ENCODE results near the gene ARID3A. TPM values are rescaled to one million over a fixed set of nuclear protein-coding genes. Genes with fewer than 3 reads are reported as not detected.
A peak's percentile ranks its signal among the peaks of the same experiment; 100 is the strongest.

The ARID3A gene
- total and polyA plus RNA-seq, 2 of the 4 experiments (the other 2 are of a cell fraction) = 16.0 to 23.1 TPM

GRCh38 chr19:1017906-1018305 is 92.1 kb downstream of the ARID3A start:
- intact Hi-C loops (cut with micrococcal nuclease) = no loop called here
- H3K56ac ChIP-seq (ENCODE audit: extremely low read depth, insufficient read depth, low read length) = no peak overlapping the region
- dilution Hi-C loops (cut with HindIII; ENCODE audit: low sequenced_read_pairs, unreplicated experiment) = no loop called here
- no peaks in the 10 kb centered on the region for H3K27me3 ChIP-seq (ENCODE audit: control insufficient read depth, insufficient read depth, low read length)
- no peak for ATAC-seq (ENCODE audit: low read depth)
- H2BK5ac ChIP-seq (ENCODE audit: low read depth, low read length, poor library complexity, severe bottlenecking) = no peak overlapping the region
- H3K9me3 ChIP-seq (ENCODE audit: control insufficient read depth, insufficient read depth, low read length) = no peaks in the 10 kb centered on the region
- no peak overlapping the region for H4K91ac ChIP-seq (ENCODE audit: insufficient read depth, low read depth, low read length)
- H3K4ac ChIP-seq (ENCODE audit: low read depth, low read length) = no peak overlapping the region
- no peak overlapping the region for H3K18ac ChIP-seq (ENCODE audit: low read depth, low read length)
- peaks cover 9% of the 10 kb centered on the region; the same call in 1 of the 2 replicates for H3K9me1 ChIP-seq (ENCODE audit: insufficient read depth, low read length)
- H2AFZ ChIP-seq (replicated peaks; ENCODE audit: low read length, poor library complexity) = no peak overlapping the region
- no peak for TF ChIP-seq MAFK (IDR thresholded peaks at IDR 0.05; ENCODE audit: low read depth, low read length)
- TF ChIP-seq, protein P1, sequence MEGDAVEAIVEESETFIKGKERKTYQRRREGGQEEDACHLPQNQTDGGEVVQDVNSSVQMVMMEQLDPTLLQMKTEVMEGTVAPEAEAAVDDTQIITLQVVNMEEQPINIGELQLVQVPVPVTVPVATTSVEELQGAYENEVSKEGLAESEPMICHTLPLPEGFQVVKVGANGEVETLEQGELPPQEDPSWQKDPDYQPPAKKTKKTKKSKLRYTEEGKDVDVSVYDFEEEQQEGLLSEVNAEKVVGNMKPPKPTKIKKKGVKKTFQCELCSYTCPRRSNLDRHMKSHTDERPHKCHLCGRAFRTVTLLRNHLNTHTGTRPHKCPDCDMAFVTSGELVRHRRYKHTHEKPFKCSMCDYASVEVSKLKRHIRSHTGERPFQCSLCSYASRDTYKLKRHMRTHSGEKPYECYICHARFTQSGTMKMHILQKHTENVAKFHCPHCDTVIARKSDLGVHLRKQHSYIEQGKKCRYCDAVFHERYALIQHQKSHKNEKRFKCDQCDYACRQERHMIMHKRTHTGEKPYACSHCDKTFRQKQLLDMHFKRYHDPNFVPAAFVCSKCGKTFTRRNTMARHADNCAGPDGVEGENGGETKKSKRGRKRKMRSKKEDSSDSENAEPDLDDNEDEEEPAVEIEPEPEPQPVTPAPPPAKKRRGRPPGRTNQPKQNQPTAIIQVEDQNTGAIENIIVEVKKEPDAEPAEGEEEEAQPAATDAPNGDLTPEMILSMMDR (conservative IDR thresholded peaks at IDR 0.05; ENCODE audit: low read depth, low read length) = no peak
- TF ChIP-seq SMC3 (IDR thresholded peaks at IDR 0.05; ENCODE audit: low read depth, low read length) = no peak
- no peak for TF ChIP-seq CHD1 (IDR thresholded peaks at IDR 0.05; ENCODE audit: low read depth, low read length)
- H3K9ac ChIP-seq (ENCODE audit: low read depth, low read length) = 0 out of 2 replicates have a peak overlapping the region, but pooled peaks have one; percentile 7
- no peak overlapping the region for H3K4me3 ChIP-seq (ENCODE audit: insufficient read depth, low read depth, low read length)
- no peak for DNase-seq
- H3K79me1 ChIP-seq (ENCODE audit: low read depth in 1 of 2, low read length in 2 of 2) = peaks cover 0 to 60% of the 10 kb centered on the region in 2 experiments; a peak in 2 of 4 replicates
- BruUV-seq (replicated peaks) = no TSS peak
- WGBS, 2 experiments (ENCODE audit: extremely low coverage in 2 of 2, insufficient read length in 1 of 2) = 97% methylated on average over 6 of the region's 9 CpGs; no CpG with 5 or more reads in 1 of the 2 experiments
- no peak overlapping the region for H2BK20ac ChIP-seq (ENCODE audit: low read depth, low read length)
- no peak overlapping the region for H2AK5ac ChIP-seq (ENCODE audit: low read depth, low read length)
- peaks cover 80% of the 10 kb centered on the region for H4K20me1 ChIP-seq (ENCODE audit: insufficient read depth, low read length)
- no peak overlapping the region for H2BK120ac ChIP-seq (ENCODE audit: low read depth, low read length)
- H2AK9ac ChIP-seq (replicated peaks; ENCODE audit: low read depth, low read length, poor library complexity) = peak overlapping the region; percentile 66
- ChIA-PET CTCF (interaction anchor here (1.0 kb wide), 1 partner anchor 17 kb away, joined by 3 read pairs; the partner anchor contains the start of gene GRIN3B), POLR2A (ENCODE audit: unreplicated experiment) (no interaction called here)
- H3K14ac ChIP-seq (replicated peaks; ENCODE audit: low read depth, low read length) = no peak overlapping the region
- no peak overlapping the region for H3K23ac ChIP-seq (ENCODE audit: low read depth, low read length)
- H2BK15ac ChIP-seq (ENCODE audit: low read depth, low read length) = no peak overlapping the region
- no peak overlapping the region for H4K8ac ChIP-seq (ENCODE audit: low read depth in 2 of 2, low read length in 2 of 2)
- in situ Hi-C loops (cut with MboI; ENCODE audit: low sequenced_read_pairs) = no loop called here
- no peak overlapping the region for H3K27ac ChIP-seq (ENCODE audit: insufficient read depth, low read length)
- H3K4me1 ChIP-seq (ENCODE audit: control insufficient read depth, insufficient read depth, low read length) = peaks cover 33% of the 10 kb centered on the region
- H3K4me2 ChIP-seq (ENCODE audit: low read depth, low read length) = no peak overlapping the region
- H3K36me3 ChIP-seq (ENCODE audit: control insufficient read depth, insufficient read depth, low read length) = peaks cover 11% of the 10 kb centered on the region
- no peak overlapping the region for H4K5ac ChIP-seq (ENCODE audit: low read depth, low read length)

All from IMR-90 (cell line).